Ascending aorta (tissue), 2 donors: Measurements from ENCODE around the gene YARS1. TPM values are rescaled to one million over a fixed set of nuclear protein-coding genes. Genes with fewer than 3 reads are reported as not detected.

ENCODE experiments used
- DNase-seq, 2 donors: peaks; one replicate each; pipeline ENCODE4 v3.0.0-alpha.2; 2019; ENCODE audit warnings: low spot score in 2 of 2
- H3K27ac ChIP-seq, 2 donors: fragments of 200-600 bp; sonication (generic); one replicate each; pipeline ENCODE4 v1.5.1; 2016 to 2017; ENCODE audit warnings: mild to moderate bottlenecking in 1 of 2
- H3K27me3 ChIP-seq: fragments of 200-600 bp; sonication (generic); one replicate; pipeline ENCODE4 v1.5.1; 2017
- H3K36me3 ChIP-seq, 2 donors: fragments of 200-600 bp; sonication (generic); one replicate each; pipeline ENCODE4 v1.5.1; 2016
- H3K4me1 ChIP-seq, 2 donors: fragments of 200-600 bp; sonication (generic); one replicate each; pipeline ENCODE4 v1.5.1; 2016 to 2017; ENCODE audit warnings: mild to moderate bottlenecking in 1 of 2
- H3K4me3 ChIP-seq, 2 donors: fragments of 200-600 bp; sonication (generic); one replicate each; pipeline ENCODE4 v1.5.1; 2016 to 2017; ENCODE audit warnings: mild to moderate bottlenecking in 1 of 2
- H3K9me3 ChIP-seq, 2 donors: fragments of 200-600 bp; sonication (generic); one replicate each; pipeline ENCODE4 v1.5.1; 2016
- CTCF ChIP-seq, 3 experiments: fragments of 200-600 bp in 2 of 3; fragments of 450-650 bp in 1 of 3; sonication (generic) in 2 of 3; IDR thresholded peaks; one replicate each; pipeline ENCODE4 v1.5.1; 2016 to 2019; ENCODE audit warnings: antibody characterized with exemption in 3 of 3, mild to moderate bottlenecking in 1 of 3, moderate library complexity in 1 of 3
- intact Hi-C: fragments of 100-400 bp; cut with DNase I; formaldehyde crosslinking; loops from one replicate; pipeline ENCODE4 v1.15.1; 2023
- total RNA-seq: library from RNA; depleted of rRNA; stranded (reverse); fragments of >200 nt; gene quantifications from one replicate; pipeline ENCODE4 v1.1.0, GENCODE V29; 2016

YARS1 gene
- total RNA-seq, 1 donor from 2014 or later: 48.9 TPM

GRCh38 chr1:32782086-32782485 lies 35.1 kb downstream of the YARS1 start:
- no peaks in the 10 kb centered on the region for H3K4me1 ChIP-seq
- peaks cover 82 to 92% of the 10 kb centered on the region in 2 donors for H3K36me3 ChIP-seq
- no peaks in the 10 kb centered on the region for H3K27me3 ChIP-seq
- no peak for TF ChIP-seq CTCF (IDR thresholded peaks at IDR 0.05)
- no peak for DNase-seq
- intact Hi-C loops: no loop called here
- no peak overlapping the region for H3K27ac ChIP-seq
- no peaks in the 10 kb centered on the region for H3K9me3 ChIP-seq
- H3K4me3 ChIP-seq: no peak overlapping the region

GRCh38 chr1:32780628-32781234 lies 36.4 kb downstream of the YARS1 start:
- Histone ChIP-seq H3K36me3 (peaks cover 81 to 92% of the 10 kb centered on the region in 2 donors), H3K4me3 (no peak overlapping the region), H3K9me3 (no peaks in the 10 kb centered on the region), H3K4me1 (no peaks in the 10 kb centered on the region), H3K27me3 (no peaks in the 10 kb centered on the region), H3K27ac (no peak overlapping the region)
- intact Hi-C loops: no loop called here
- no peak for TF ChIP-seq CTCF (IDR thresholded peaks at IDR 0.05)
- no peak for DNase-seq

- no peak for DNase-seq
- H3K27me3 ChIP-seq: no peaks in the 10 kb centered on the region
- TF ChIP-seq CTCF (IDR thresholded peaks at IDR 0.05): no peak
- peaks cover 81 to 89% of the 10 kb centered on the region in 2 donors for H3K36me3 ChIP-seq
- H3K4me1 ChIP-seq: no peaks in the 10 kb centered on the region
- no peaks in the 10 kb centered on the region for H3K9me3 ChIP-seq
- no peak overlapping the region for H3K27ac ChIP-seq
- no peak overlapping the region for H3K4me3 ChIP-seq
- intact Hi-C loops: no loop called here
Observed at GRCh38 chr1:32780005-32780404, 37.2 kb downstream of the YARS1 start.

GRCh38 chr1:32779242-32779641 lies 37.9 kb downstream of the YARS1 start:
- TF ChIP-seq CTCF (IDR thresholded peaks at IDR 0.05): no peak
- H3K4me1 ChIP-seq: no peaks in the 10 kb centered on the region
- no peak for DNase-seq
- no peak overlapping the region for H3K4me3 ChIP-seq
- no peaks in the 10 kb centered on the region for H3K27me3 ChIP-seq
- no peaks in the 10 kb centered on the region for H3K9me3 ChIP-seq
- H3K36me3 ChIP-seq: peaks cover 81 to 90% of the 10 kb centered on the region in 2 donors
- H3K27ac ChIP-seq: no peak overlapping the region
- intact Hi-C loops: no loop called here

GRCh38 chr1:32775640-32776337 lies 41.4 kb downstream of the YARS1 start:
- Histone ChIP-seq H3K27me3 (no peaks in the 10 kb centered on the region), H3K36me3 (peaks cover 48 to 65% of the 10 kb centered on the region in 2 donors), H3K9me3 (no peaks in the 10 kb centered on the region), H3K27ac (peak overlapping the region in 1 of 2 donors; percentile 14), H3K4me1 (no peaks in the 10 kb centered on the region), H3K4me3 (no peak overlapping the region)
- no peak for DNase-seq
- TF ChIP-seq CTCF (IDR thresholded peaks at IDR 0.05): no peak
- intact Hi-C loops: no loop called here
